Stimulated activated effector memory CD8-positive, alpha-beta T cell treated with anti-CD3 and anti-CD28 coated beads, Interleukin-12 subunit alpha, Interleukin-12 subunit beta, amount 100 ng/mL, for 72 hours (primary cell): ENCODE measurements around the gene ZC3HAV1.
"Not testable (repeated sequence)": the region's sequence is repeated elsewhere in the genome, so short reads cannot be mapped to it uniquely, and the experiment has no call there.

Experiments
- ATAC-seq: fragments of 150-1000 bp; cut with Tn5 transposase; 2 replicates; pipeline ENCODE4 v1.10.0; 2021
- DNase-seq, 2 donors: peaks; one replicate each; pipeline ENCODE4 v3.0.0; 2021 to 2022; ENCODE audit warnings: low spot score in 2 of 2
- H3K27ac Mint-ChIP-seq: one replicate; pipeline ENCODE4 v1.8.0; 2022; ENCODE audit warnings: mild to moderate bottlenecking, mixed read lengths
- H3K36me3 Mint-ChIP-seq: one replicate; pipeline ENCODE4 v1.8.0; 2022; ENCODE audit warnings: mild to moderate bottlenecking, mixed read lengths
- H3K4me1 Mint-ChIP-seq: one replicate; pipeline ENCODE4 v1.8.0; 2022; ENCODE audit warnings: mixed read lengths
- H3K4me3 Mint-ChIP-seq: one replicate; pipeline ENCODE4 v1.8.0; 2022; ENCODE audit warnings: mild to moderate bottlenecking, mixed read lengths
- H3K9me3 Mint-ChIP-seq: one replicate; pipeline ENCODE4 v1.8.0; 2022; ENCODE audit warnings: mixed read lengths

Gene ZC3HAV1

DNA sequence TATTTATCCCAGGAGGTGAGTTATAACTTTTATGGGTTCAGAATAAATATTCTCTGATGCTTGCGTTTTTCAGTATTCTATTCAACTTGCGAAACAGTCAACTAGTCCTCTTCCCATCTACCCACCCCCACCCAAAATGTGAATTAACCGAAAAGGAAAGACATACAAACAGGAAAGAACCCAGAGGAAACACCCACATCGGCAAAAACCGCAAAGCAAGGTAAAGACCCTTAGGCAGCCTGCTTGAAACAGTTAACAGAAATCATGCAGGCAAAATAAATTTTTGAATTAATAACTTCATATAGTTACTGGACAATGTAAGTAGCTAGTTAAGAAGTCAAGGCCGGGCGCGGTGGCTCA lies 5.4 kb downstream of the ZC3HAV1 start:
- Mint-ChIP-seq H3K27ac (peak overlapping the region; percentile 95), H3K4me1 (peaks cover 40% of the 10 kb centered on the region), H3K9me3 (no peaks in the 10 kb centered on the region), H3K36me3 (peaks cover 94% of the 10 kb centered on the region), H3K4me3 (peak overlapping the region; percentile 95)
- ATAC-seq = no peak
- DNase-seq = no peak

GRCh38 chr7:139103057-139103815 lies 6.3 kb downstream of the ZC3HAV1 start:
- Mint-ChIP-seq H3K4me3 (peak overlapping the region; percentile 95), H3K4me1 (peaks cover 47% of the 10 kb centered on the region), H3K9me3 (no peaks in the 10 kb centered on the region), H3K36me3 (peaks cover 98% of the 10 kb centered on the region), H3K27ac (peak overlapping the region; percentile 95)
- DNase-seq (no peak), ATAC-seq (no peak)

DNA sequence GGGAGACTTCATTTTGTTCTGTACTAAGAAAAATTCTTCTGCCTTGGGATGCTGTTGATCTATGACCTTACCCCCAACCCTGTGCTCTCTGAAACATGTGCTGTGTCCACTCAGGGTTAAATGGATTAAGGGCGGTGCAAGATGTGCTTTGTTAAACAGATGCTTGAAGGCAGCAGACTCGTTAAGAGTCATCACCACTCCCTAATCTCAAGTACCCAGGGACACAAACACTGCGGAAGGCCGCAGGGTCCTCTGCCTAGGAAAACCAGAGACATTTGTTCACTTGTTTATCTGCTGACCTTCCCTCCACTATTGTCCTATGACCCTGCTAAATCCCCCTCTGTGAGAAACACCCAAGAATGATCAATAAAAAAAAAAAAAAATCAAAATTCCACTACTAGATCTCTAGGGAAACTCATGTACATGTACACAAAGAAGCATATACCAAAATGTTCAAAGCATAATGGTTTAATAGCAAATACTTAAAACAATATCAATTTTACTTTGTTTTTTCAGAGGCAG lies 7.8 kb downstream of the ZC3HAV1 start:
- Mint-ChIP-seq H3K27ac (peak overlapping the region; percentile 98), H3K4me1 (peaks cover 57% of the 10 kb centered on the region), H3K4me3 (peak overlapping the region; percentile 95), H3K36me3 (peaks cover 98% of the 10 kb centered on the region)
- DNase-seq, H3K9me3 Mint-ChIP-seq, ATAC-seq: not testable (repeated sequence)

DNA sequence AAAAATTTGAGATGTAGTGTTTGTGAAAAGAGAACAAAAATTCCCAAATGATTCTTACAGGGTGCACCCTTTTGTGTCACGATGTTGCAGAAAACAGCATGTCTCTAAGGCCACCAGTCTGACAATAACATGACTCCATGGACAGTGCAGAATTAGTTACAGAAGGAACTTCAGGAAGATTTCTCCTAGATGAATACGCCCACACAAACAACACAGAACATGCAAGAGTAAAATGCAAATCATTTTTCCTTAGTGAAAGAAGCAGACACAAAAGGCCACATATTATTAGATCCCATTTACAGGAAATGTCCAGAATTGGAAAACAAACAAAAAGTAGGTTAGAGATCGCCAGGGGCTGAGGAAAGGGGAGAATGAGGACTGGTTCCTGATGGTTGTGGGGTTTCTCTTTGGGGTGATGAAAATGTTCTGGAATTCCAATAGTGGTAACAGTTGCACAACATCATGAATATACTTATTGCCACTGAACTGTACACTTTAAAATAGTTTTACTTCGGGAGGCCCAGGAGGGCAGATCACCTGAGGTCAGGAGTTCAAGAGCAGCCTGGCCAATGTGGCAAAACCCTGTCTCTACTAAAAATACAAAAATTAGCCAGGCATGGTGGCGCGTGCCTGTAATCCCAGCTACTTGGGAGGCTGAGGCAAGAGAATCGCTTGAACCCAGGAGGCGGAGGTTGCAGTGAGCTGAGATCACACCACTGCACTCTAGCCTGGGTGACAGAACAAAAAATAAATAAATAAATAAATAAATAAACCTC lies 10.2 kb downstream of the ZC3HAV1 start:
- Mint-ChIP-seq H3K27ac (peak overlapping the region; percentile 98), H3K4me1 (peaks cover 75% of the 10 kb centered on the region), H3K9me3 (no peaks in the 10 kb centered on the region), H3K36me3 (peaks cover 98% of the 10 kb centered on the region), H3K4me3 (peak overlapping the region; percentile 95)
- no peak for ATAC-seq
- DNase-seq = no peak

- H3K9me3 Mint-ChIP-seq = no peaks in the 10 kb centered on the region
- H3K4me3 Mint-ChIP-seq = peak overlapping the region; percentile 71
- peaks cover 86% of the 10 kb centered on the region for H3K4me1 Mint-ChIP-seq
- peaks cover 100% of the 10 kb centered on the region for H3K36me3 Mint-ChIP-seq
- H3K27ac Mint-ChIP-seq = peak overlapping the region; percentile 98
- ATAC-seq (peak; percentile 97), DNase-seq (peak in 1 of 2 donors; percentile 85)
Measured at GRCh38 chr7:139095194-139095659, 14.3 kb downstream of the ZC3HAV1 start.

- H3K27ac Mint-ChIP-seq = peak overlapping the region; percentile 98
- ATAC-seq (peak; percentile 41), DNase-seq (no peak)
- H3K9me3 Mint-ChIP-seq = no peaks in the 10 kb centered on the region
- peak overlapping the region; percentile 71 for H3K4me3 Mint-ChIP-seq
- H3K36me3 Mint-ChIP-seq = peaks cover 100% of the 10 kb centered on the region
- H3K4me1 Mint-ChIP-seq = peaks cover 85% of the 10 kb centered on the region
Measured at GRCh38 chr7:139094596-139094995, 14.9 kb downstream of the ZC3HAV1 start.

GRCh38 chr7:139094030-139094429 lies 15.5 kb downstream of the ZC3HAV1 start:
- no peak for DNase-seq
- Mint-ChIP-seq H3K36me3 (peaks cover 100% of the 10 kb centered on the region), H3K27ac (peak overlapping the region; percentile 98), H3K9me3 (no peaks in the 10 kb centered on the region), H3K4me3 (peak overlapping the region; percentile 71), H3K4me1 (peaks cover 84% of the 10 kb centered on the region)
- no peak for ATAC-seq

GRCh38 chr7:139093512-139093911 lies 16.0 kb downstream of the ZC3HAV1 start:
- H3K36me3 Mint-ChIP-seq = peaks cover 100% of the 10 kb centered on the region
- not testable (repeated sequence) for DNase-seq, ATAC-seq, H3K9me3 Mint-ChIP-seq
- peak overlapping the region; percentile 71 for H3K4me3 Mint-ChIP-seq
- H3K4me1 Mint-ChIP-seq = peaks cover 81% of the 10 kb centered on the region
- peak overlapping the region; percentile 98 for H3K27ac Mint-ChIP-seq

DNA sequence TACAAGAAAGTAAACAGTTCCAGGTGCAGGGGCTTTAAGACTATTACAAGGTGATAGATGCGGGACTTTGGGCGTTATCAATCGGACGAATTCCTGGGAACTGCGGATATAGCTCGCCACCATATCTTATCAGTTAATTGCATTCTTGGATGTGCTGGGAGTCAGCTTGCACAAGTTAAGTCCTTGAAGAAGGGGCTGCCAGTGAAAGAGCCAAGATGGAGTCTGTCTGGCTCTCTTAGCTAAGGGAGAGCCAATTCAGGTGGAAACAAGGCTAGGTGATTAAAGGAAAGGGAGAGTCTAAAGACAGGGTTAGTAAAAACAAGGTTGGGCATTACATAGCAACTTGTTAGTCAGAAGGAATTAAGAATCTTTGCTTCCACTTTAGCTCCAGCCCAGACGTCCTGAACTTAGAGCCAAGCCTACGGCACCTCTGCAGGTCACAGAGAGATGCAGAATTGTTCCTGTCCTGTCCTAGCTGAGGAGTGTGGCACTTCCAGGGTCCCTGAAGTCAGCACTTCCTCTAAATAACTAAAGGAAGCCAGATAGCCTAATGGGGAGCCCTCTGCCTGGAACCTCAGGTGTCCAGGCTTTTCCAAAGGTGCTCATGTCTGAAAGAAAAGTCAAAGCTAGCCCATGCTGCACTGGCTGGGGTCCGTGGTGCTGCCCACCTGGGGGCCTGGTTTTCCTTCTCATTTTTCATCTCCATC lies 17.3 kb downstream of the ZC3HAV1 start:
- Mint-ChIP-seq H3K36me3 (peaks cover 100% of the 10 kb centered on the region), H3K4me3 (peak overlapping the region; percentile 71), H3K9me3 (peaks cover 3% of the 10 kb centered on the region), H3K27ac (peak overlapping the region; percentile 98), H3K4me1 (peaks cover 84% of the 10 kb centered on the region)
- DNase-seq (no peak), ATAC-seq (no peak)

- Mint-ChIP-seq H3K4me3 (peak overlapping the region; percentile 71), H3K4me1 (peaks cover 85% of the 10 kb centered on the region), H3K9me3 (peaks cover 8% of the 10 kb centered on the region), H3K27ac (peak overlapping the region; percentile 98), H3K36me3 (peaks cover 100% of the 10 kb centered on the region)
- no peak for ATAC-seq
- DNase-seq = no peak
Measured at GRCh38 chr7:139091677-139091996, 17.9 kb downstream of the ZC3HAV1 start.

DNA sequence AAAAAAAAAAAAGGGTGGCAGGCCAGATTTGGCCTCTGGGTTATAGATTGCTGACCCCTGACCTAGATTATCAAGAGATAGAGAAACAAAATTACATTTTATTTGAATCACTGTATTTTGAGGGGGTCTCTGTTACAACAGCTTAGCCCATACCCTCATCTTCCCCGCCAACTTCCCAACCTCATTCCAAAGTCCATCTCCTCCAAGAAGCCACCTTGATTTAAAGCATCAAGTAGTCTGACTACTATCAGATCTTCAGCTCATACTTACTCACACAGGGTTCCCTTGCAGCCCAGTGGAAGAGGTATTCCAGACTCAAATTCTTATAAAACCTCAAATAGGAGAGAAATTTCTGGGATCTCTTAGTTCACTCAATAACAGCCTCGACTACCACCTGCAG lies 20.4 kb downstream of the ZC3HAV1 start:
- ATAC-seq (no peak), DNase-seq (no peak)
- peaks cover 85% of the 10 kb centered on the region for H3K4me1 Mint-ChIP-seq
- H3K27ac Mint-ChIP-seq = peak overlapping the region; percentile 55
- H3K9me3 Mint-ChIP-seq = peaks cover 8% of the 10 kb centered on the region
- peaks cover 100% of the 10 kb centered on the region for H3K36me3 Mint-ChIP-seq
- H3K4me3 Mint-ChIP-seq = no peak overlapping the region

- DNase-seq (no peak), ATAC-seq (no peak)
- H3K4me1 Mint-ChIP-seq = peaks cover 83% of the 10 kb centered on the region
- peaks cover 8% of the 10 kb centered on the region for H3K9me3 Mint-ChIP-seq
- peak overlapping the region; percentile 68 for H3K27ac Mint-ChIP-seq
- peaks cover 100% of the 10 kb centered on the region for H3K36me3 Mint-ChIP-seq
- no peak overlapping the region for H3K4me3 Mint-ChIP-seq
Measured at GRCh38 chr7:139088268-139088667, 21.3 kb downstream of the ZC3HAV1 start.

DNA sequence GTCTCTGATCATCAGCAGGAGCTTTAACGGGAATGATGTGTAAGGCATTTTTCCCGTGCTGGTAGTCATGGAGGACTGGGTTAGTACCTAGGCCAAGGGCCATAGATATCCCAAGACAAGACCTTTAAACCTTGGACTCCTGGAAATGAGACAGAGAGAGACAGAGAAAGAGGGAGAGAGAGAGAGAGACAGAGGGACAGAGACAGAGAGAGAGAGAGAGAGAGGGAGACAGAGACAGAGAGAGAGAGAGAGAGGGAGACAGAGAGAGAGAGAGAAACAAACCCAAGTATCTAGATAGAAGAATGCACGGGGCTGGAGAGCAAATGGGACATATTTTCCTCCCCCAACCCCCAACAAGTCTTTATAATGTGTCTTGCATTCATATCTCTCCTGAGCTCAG lies 22.3 kb downstream of the ZC3HAV1 start:
- DNase-seq (no peak), ATAC-seq (no peak)
- peaks cover 72% of the 10 kb centered on the region for H3K4me1 Mint-ChIP-seq
- H3K36me3 Mint-ChIP-seq = peaks cover 100% of the 10 kb centered on the region
- H3K4me3 Mint-ChIP-seq = no peak overlapping the region
- H3K9me3 Mint-ChIP-seq = peaks cover 8% of the 10 kb centered on the region
- peak overlapping the region; percentile 87 for H3K27ac Mint-ChIP-seq

DNA sequence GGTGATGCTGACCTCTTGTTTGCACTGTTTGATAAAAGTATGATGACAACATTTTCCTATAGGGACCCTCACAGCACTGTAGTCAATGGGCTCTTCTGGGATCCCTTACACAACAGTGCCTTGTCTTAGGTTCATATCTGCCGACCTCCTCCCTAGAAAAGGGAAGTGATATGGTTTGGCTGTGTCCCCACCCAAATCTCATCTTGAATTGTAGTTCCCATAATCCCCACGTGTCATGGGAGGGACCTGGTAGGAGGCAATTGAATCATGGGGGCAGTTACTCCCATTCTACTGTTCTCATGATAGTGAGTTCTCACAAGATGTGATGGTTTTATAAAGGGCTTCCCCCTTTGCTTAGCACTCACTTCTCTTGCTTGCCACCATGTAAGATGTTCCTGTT lies 23.1 kb downstream of the ZC3HAV1 start:
- Mint-ChIP-seq H3K4me3 (peak overlapping the region; percentile 38), H3K9me3 (peaks cover 8% of the 10 kb centered on the region), H3K36me3 (peaks cover 100% of the 10 kb centered on the region), H3K4me1 (peaks cover 65% of the 10 kb centered on the region), H3K27ac (peak overlapping the region; percentile 87)
- no peak for DNase-seq
- no peak for ATAC-seq

DNA sequence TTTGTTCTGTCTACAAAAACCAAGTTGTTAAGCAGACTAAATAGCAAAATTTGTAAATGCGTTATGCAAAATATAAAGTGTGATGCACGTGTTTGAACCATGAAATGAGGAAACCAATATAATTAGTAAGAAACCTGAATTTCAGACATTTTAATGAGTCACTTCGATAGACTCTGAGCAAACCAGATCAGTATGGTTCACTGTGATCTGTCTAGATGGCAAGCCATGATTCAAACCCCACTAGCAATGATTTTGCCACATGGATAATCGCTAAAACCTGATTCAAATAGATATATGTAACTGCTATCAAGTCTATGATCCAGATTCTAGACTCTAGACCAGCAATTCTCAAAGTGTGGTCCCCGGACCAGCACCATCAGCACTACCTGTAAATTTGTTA lies 24.8 kb downstream of the ZC3HAV1 start:
- peak; percentile 74 for ATAC-seq
- peaks cover 100% of the 10 kb centered on the region for H3K36me3 Mint-ChIP-seq
- peak overlapping the region; percentile 38 for H3K4me3 Mint-ChIP-seq

More for the DNA sequence above, 24.8 kb downstream of the ZC3HAV1 start:
- Mint-ChIP-seq H3K27ac (peak overlapping the region; percentile 87), H3K9me3 (peaks cover 8% of the 10 kb centered on the region), H3K4me1 (peaks cover 73% of the 10 kb centered on the region)
- no peak for DNase-seq
